OCI-LY3 (cell line): ENCODE measurements around the gene ACBD6.

Source experiments
- H2AFZ ChIP-seq: fragments of 200-600, 300-600 bp; shearing (Covaris generic); 2 replicates; pipeline ENCODE4 v1.6.0; 2014; ENCODE audit warnings: antibody characterized with exemption, low read depth, low read length
- H3K27ac ChIP-seq: fragments of 200-600, 300-600 bp; sonication (generic); 2 replicates; pipeline ENCODE4 v1.5.1; 2014; ENCODE audit warnings: mild to moderate bottlenecking, low read length, moderate library complexity, mixed read lengths
- H3K27me3 ChIP-seq: fragments of 200-600, 300-600 bp; sonication (generic); 2 replicates; pipeline ENCODE4 v1.6.1; 2014; ENCODE audit warnings: low read depth, low read length, mixed read lengths
- H3K36me3 ChIP-seq: fragments of 200-600, 300-600 bp; sonication (generic); replicated peaks from 2 replicates; pipeline ENCODE3; 2014; ENCODE audit warnings: low read depth, low read length, mixed read lengths
- H3K4me1 ChIP-seq: fragments of 300-600, 200-600 bp; sonication (generic); 2 replicates; pipeline ENCODE4 v1.6.1; 2014; ENCODE audit warnings: low read length, mixed read lengths
- H3K4me2 ChIP-seq: fragments of 200-600, 300-600 bp; sonication (generic); 2 replicates; pipeline ENCODE4 v1.6.1; 2014; ENCODE audit warnings: low read length, mixed read lengths
- H3K4me3 ChIP-seq: fragments of 300-600, 200-600 bp; sonication (generic); 2 replicates; pipeline ENCODE4 v1.5.1; 2014; ENCODE audit warnings: antibody characterized with exemption, mild to moderate bottlenecking, low read length, moderate library complexity
- H3K79me2 ChIP-seq: fragments of 300-600, 200-600 bp; shearing (Covaris generic); 2 replicates; pipeline ENCODE4 v1.6.1; 2014; ENCODE audit warnings: mild to moderate bottlenecking, low read length, mixed read lengths
- H3K9ac ChIP-seq: fragments of 300-600, 200-600 bp; shearing (Covaris generic); 2 replicates; pipeline ENCODE4 v1.6.0; 2014; ENCODE audit warnings: mild to moderate bottlenecking, low read length, moderate library complexity
- H3K9me3 ChIP-seq: fragments of 200-600, 300-600 bp; shearing (Covaris generic); 2 replicates; pipeline ENCODE4 v1.6.1; 2014; ENCODE audit warnings: low read length, mixed read lengths; ENCODE audit not compliant: insufficient read depth
- H4K20me1 ChIP-seq: fragments of 200-600, 300-600 bp; sonication (generic); 2 replicates; pipeline ENCODE4 v1.6.1; 2016; ENCODE audit warnings: low read length, mixed read lengths; ENCODE audit not compliant: insufficient read depth
- EZH2phosphoT487 ChIP-seq: fragments of 200-600 bp; shearing (Covaris generic); IDR thresholded peaks from 2 replicates; pipeline ENCODE4 v1.6.1; 2018; ENCODE audit warnings: antibody characterized with exemption, mixed run types, low read depth
- TF ChIP-seq, protein P1 (sequence below): fragments of 200-600, 300-600 bp; sonication (generic); IDR thresholded peaks from 2 replicates; pipeline ENCODE4 v1.5.1; 2014; ENCODE audit warnings: antibody characterized with exemption, low read length, low read depth

The ACBD6 gene

DNA sequence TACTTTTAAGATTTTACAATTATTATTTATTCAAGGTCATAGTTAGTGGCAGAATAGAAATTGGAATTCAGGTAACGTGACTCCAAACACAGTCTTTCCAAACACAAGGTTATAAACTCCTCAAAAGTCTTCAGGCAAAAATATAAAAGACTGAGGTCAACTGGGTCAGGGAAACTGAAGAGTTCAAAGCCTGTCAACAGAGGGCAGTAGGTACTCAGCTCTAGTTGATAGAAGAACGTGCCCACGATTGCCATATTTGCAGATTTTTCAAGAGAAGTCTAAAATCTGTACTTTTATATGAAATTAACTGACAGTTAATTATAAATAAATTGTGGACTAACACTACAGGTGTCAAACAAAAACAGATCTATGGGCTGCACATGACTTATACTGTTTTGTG lies 137.3 kb downstream of the ACBD6 start:
- no peaks in the 10 kb centered on the region for H3K4me1 ChIP-seq
- no peak overlapping the region for H3K27ac ChIP-seq
- H3K4me2 ChIP-seq, result no peak overlapping the region
- H2AFZ ChIP-seq, result no peak overlapping the region
- no peaks in the 10 kb centered on the region for H3K36me3 ChIP-seq
- no peak overlapping the region for H3K9ac ChIP-seq
- H3K27me3 ChIP-seq, result no peaks in the 10 kb centered on the region
- no peaks in the 10 kb centered on the region for H3K79me2 ChIP-seq
- no peaks in the 10 kb centered on the region for H3K9me3 ChIP-seq
- no peak overlapping the region for H3K4me3 ChIP-seq
- H4K20me1 ChIP-seq, result no peaks in the 10 kb centered on the region
- TF ChIP-seq EZH2phosphoT487, result no peak
- TF ChIP-seq, protein P1, sequence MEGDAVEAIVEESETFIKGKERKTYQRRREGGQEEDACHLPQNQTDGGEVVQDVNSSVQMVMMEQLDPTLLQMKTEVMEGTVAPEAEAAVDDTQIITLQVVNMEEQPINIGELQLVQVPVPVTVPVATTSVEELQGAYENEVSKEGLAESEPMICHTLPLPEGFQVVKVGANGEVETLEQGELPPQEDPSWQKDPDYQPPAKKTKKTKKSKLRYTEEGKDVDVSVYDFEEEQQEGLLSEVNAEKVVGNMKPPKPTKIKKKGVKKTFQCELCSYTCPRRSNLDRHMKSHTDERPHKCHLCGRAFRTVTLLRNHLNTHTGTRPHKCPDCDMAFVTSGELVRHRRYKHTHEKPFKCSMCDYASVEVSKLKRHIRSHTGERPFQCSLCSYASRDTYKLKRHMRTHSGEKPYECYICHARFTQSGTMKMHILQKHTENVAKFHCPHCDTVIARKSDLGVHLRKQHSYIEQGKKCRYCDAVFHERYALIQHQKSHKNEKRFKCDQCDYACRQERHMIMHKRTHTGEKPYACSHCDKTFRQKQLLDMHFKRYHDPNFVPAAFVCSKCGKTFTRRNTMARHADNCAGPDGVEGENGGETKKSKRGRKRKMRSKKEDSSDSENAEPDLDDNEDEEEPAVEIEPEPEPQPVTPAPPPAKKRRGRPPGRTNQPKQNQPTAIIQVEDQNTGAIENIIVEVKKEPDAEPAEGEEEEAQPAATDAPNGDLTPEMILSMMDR, result peak; percentile 76

DNA sequence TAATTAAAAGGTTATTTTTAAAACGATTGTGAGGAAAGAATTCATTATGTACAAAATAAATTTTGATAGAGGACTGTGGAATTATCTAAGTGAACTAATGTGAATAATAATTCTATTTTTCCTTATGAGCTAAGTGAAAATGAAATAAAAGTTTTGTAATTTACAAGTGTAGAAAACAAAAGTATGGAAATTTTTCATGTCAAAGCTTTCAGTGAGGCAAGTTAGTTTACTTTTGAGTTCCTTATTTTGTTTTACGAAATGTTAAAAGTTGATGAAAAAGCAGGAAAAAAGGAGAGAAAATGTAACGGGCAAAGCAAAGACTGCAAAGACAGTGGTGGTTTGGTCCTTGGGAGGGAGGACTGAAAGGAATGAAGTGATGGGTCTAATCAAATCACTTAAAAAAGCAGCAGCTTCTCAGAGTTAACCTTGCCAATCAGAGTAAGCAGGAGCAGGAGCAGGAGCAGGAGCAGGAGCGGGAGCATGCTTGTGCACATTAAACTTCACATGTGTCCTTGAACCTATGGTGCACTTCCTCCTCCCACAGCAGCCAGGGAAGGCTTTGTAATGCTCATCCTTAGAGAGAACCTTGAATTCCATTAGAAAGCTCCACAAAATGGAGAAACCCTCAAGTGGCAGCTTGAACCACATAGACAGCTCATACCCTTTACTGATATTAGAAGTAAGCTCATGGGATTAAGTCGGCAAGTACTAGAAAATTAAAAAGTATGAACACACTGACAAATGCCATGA lies 139.0 kb downstream of the ACBD6 start:
- no peaks in the 10 kb centered on the region for H3K4me1 ChIP-seq
- H3K79me2 ChIP-seq, result no peaks in the 10 kb centered on the region
- H2AFZ ChIP-seq, result no peak overlapping the region
- H4K20me1 ChIP-seq, result no peaks in the 10 kb centered on the region
- no peak for TF ChIP-seq EZH2phosphoT487
- TF ChIP-seq, protein P1, result no peak
- no peaks in the 10 kb centered on the region for H3K36me3 ChIP-seq
- H3K4me2 ChIP-seq, result no peak overlapping the region
- H3K27me3 ChIP-seq, result no peaks in the 10 kb centered on the region
- no peak overlapping the region for H3K4me3 ChIP-seq
- no peaks in the 10 kb centered on the region for H3K9me3 ChIP-seq
- no peak overlapping the region for H3K9ac ChIP-seq
- H3K27ac ChIP-seq, result no peak overlapping the region

DNA sequence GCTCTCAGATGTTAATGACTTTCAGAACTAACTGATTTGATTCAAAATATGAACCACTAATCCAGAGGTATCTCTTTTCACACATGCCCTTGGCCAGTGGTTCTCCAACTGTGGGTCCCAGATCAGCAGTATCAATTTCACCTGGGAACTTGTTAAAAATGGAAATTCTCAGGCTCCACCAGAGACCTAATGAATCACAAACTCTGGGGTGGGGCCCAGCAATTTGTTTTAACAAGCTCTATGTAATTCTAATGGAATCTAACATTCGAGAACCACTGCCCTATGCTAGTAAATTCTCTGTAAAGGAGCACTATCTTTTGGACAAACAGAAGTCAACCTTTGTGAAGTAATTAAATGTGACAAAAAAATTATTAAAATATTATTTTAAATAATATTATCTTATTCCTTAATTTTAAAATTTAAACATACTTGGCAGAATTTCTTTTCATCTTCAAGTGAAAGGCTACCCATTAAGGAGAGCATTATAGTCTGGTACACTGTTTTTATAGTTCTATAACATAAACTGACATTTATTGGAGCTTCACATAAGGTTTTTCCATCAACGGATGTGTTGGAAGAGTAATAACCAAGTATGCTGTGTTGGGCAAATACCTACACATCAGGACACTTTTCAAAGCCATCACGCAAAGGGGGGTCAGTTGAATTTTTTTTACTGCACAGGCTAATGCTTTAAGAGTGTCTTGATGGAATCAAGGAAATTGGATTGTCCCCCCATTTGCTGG lies 141.9 kb downstream of the ACBD6 start:
- H3K4me2 ChIP-seq, result no peak overlapping the region
- no peaks in the 10 kb centered on the region for H3K4me1 ChIP-seq

DNA sequence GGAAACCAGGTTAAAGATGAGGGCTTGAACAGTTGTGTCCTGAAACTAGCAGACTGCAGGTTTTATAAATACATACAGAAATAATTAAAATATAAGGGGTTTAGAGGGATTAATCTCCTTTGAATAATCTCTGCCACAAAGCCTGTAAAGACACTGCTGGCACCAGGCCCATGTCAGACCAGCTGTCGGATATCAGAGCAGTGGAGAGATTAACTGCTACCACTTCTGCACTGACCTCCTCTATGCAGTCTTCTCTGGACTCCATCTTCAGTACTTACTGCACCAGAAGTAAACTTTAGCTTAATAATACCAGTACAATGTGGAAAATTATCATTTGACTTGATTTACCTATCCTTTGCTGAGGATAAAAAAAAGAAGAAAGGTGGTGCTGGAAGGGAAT lies 143.7 kb downstream of the ACBD6 start:
- no peak overlapping the region for H3K9ac ChIP-seq
- H3K4me3 ChIP-seq, result no peak overlapping the region
- H4K20me1 ChIP-seq, result no peaks in the 10 kb centered on the region
- H3K9me3 ChIP-seq, result no peaks in the 10 kb centered on the region
- TF ChIP-seq, protein P1, result no peak
- no peak for TF ChIP-seq EZH2phosphoT487
- no peaks in the 10 kb centered on the region for H3K4me1 ChIP-seq
- no peak overlapping the region for H3K4me2 ChIP-seq
- H3K36me3 ChIP-seq, result no peaks in the 10 kb centered on the region
- H2AFZ ChIP-seq, result no peak overlapping the region
- H3K27me3 ChIP-seq, result no peaks in the 10 kb centered on the region
- H3K27ac ChIP-seq, result no peak overlapping the region
- H3K79me2 ChIP-seq, result no peaks in the 10 kb centered on the region

More for the DNA sequence above, 141.9 kb downstream of the ACBD6 start:
- no peaks in the 10 kb centered on the region for H3K9me3 ChIP-seq
- no peaks in the 10 kb centered on the region for H3K79me2 ChIP-seq
- H3K9ac ChIP-seq, result no peak overlapping the region
- H3K36me3 ChIP-seq, result no peaks in the 10 kb centered on the region
- TF ChIP-seq, protein P1, result no peak
- TF ChIP-seq EZH2phosphoT487, result no peak
- H3K27me3 ChIP-seq, result no peaks in the 10 kb centered on the region
- no peak overlapping the region for H3K4me3 ChIP-seq
- H2AFZ ChIP-seq, result no peak overlapping the region
- no peak overlapping the region for H3K27ac ChIP-seq
- H4K20me1 ChIP-seq, result no peaks in the 10 kb centered on the region
